K562 (cell line): ENCODE data around the gene PLS1. TPM values are rescaled to one million over a fixed set of nuclear protein-coding genes. Genes with fewer than 3 reads are reported as not detected.

ENCODE experiments used
- DMBX1 ChIP-seq: fragments of 250-450 bp; sonication (Bioruptor Pico); IDR thresholded peaks from 2 replicates; pipeline ENCODE4 v1.8.0; 2022; ENCODE audit warnings: inconsistent platforms, mild to moderate bottlenecking, moderate library complexity, borderline replicate concordance
- EGR1 ChIP-seq: fragments of 450-650 bp; conservative IDR thresholded peaks from 2 replicates; pipeline ENCODE4 v1.6.1; 2017; ENCODE audit warnings: mild to moderate bottlenecking
- EHMT2 ChIP-seq: fragments of 450-650 bp; IDR thresholded peaks from 2 replicates; pipeline ENCODE4 v1.6.1; 2018; ENCODE audit warnings: antibody characterized with exemption
- HEY1 ChIP-seq: fragments of 250-450 bp; sonication (Bioruptor Pico); IDR thresholded peaks from 2 replicates; pipeline ENCODE4 v1.5.0; 2020; ENCODE audit warnings: mild to moderate bottlenecking, moderate library complexity, borderline replicate concordance
- HLTF ChIP-seq: fragments of 450-650 bp; IDR thresholded peaks from 2 replicates; pipeline ENCODE4 v1.6.1; 2016
- HNRNPLL ChIP-seq: fragments of 200-400 bp; formaldehyde crosslinking; IDR thresholded peaks from 2 replicates; pipeline ENCODE4 v1.6.1; 2017; ENCODE audit warnings: low read length, low read depth, mild to moderate bottlenecking; ENCODE audit not compliant: poor library complexity, severe bottlenecking
- HSF4 ChIP-seq: fragments of 250-450 bp; sonication (Bioruptor Pico); IDR thresholded peaks from 2 replicates; pipeline ENCODE4 v2.1.2; 2022; ENCODE audit warnings: mild to moderate bottlenecking, moderate library complexity, borderline replicate concordance
- ID3 ChIP-seq, 2 experiments: fragments of 250-450 bp in 1 of 2; fragments of 450-650 bp in 1 of 2; sonication (Bioruptor Pico) in 1 of 2; IDR thresholded peaks; 2 replicates each; pipeline versions ENCODE4 v1.6.1 to v1.8.0; 2016 to 2021; ENCODE audit warnings: mild to moderate bottlenecking in 2 of 2, moderate library complexity in 2 of 2, missing compliant biosample characterization in 1 of 2, missing genetic modification characterization in 1 of 2
- KLF13 ChIP-seq: fragments of 450-650 bp; IDR thresholded peaks from 2 replicates; pipeline ENCODE4 v1.6.1; 2016; ENCODE audit warnings: missing genetic modification characterization, low read depth, mild to moderate bottlenecking, missing compliant biosample characterization, moderate library complexity, borderline replicate concordance
- KLF16 ChIP-seq: IDR thresholded peaks from 2 replicates; pipeline ENCODE4 v1.6.1; 2016; ENCODE audit warnings: antibody characterized with exemption
- PCBP1 ChIP-seq: fragments of 200-400 bp; formaldehyde crosslinking; IDR thresholded peaks from 2 replicates; pipeline ENCODE4 v1.6.1; 2018; ENCODE audit warnings: mild to moderate bottlenecking, low read depth, low read length; ENCODE audit not compliant: poor library complexity, severe bottlenecking
- RFX1 ChIP-seq: fragments of 450-650 bp; IDR thresholded peaks from 2 replicates; pipeline ENCODE4 v1.6.1; 2016; ENCODE audit warnings: mild to moderate bottlenecking, moderate library complexity
- TCF7L2 ChIP-seq: fragments of 150-350 bp; IDR thresholded peaks from 2 replicates; pipeline ENCODE4 v1.6.1; 2016; ENCODE audit warnings: low read depth, mild to moderate bottlenecking, low read length, moderate library complexity
- ZBTB49 ChIP-seq: sonication (generic); formaldehyde crosslinking; IDR thresholded peaks from 2 replicates; pipeline ENCODE4 v1.8.0; 2022; ENCODE audit warnings: missing genetic modification reagents, mild to moderate bottlenecking, borderline replicate concordance
- ZFX ChIP-seq: sonication (generic); formaldehyde crosslinking; IDR thresholded peaks from 2 replicates; pipeline ENCODE4 v1.8.0; 2022; ENCODE audit warnings: mild to moderate bottlenecking, missing genetic modification reagents, moderate library complexity
- ZNF12 ChIP-seq: sonication (generic); formaldehyde crosslinking; IDR thresholded peaks from 2 replicates; pipeline ENCODE4 v1.4.0; 2020; ENCODE audit warnings: mild to moderate bottlenecking, missing genetic modification reagents
- ZNF408 ChIP-seq: fragments of 250-450 bp; sonication (Bioruptor Pico); IDR thresholded peaks from 2 replicates; pipeline ENCODE4 v1.4.0; 2020; ENCODE audit warnings: low read depth, mild to moderate bottlenecking, moderate library complexity
- ZNF785 ChIP-seq: fragments of 250-450 bp; sonication (Bioruptor Pico); IDR thresholded peaks from 2 replicates; pipeline ENCODE4 v1.4.0; 2020; ENCODE audit warnings: mild to moderate bottlenecking
- ZNF79 ChIP-seq: fragments of 250-450 bp; sonication (Bioruptor Pico); IDR thresholded peaks from 2 replicates; pipeline ENCODE4 v1.4.0; 2020; ENCODE audit warnings: low read depth, mild to moderate bottlenecking, moderate library complexity
- polyA plus RNA-seq, 8 experiments: library from polyadenylated mRNA; depleted of rRNA in 4 of 8; stranded (reverse) in 5 of 8; unstranded in 3 of 8; fragments of >200 nt; fragmentation: Nextera tagmentation in 2 of 8; fragmentation: Illumina TruSeq in 1 of 8; extraction: Ambion mirVana in 2 of 8; extraction: Trizol in 1 of 8; gene quantifications; 2 replicates each; pipeline versions ENCODE4 v1.2.1 to v1.2.3, GENCODE V29; 2011 to 2014; ENCODE audit warnings: inconsistent platforms in 1 of 8, missing spikeins in 1 of 8
- total RNA-seq, 7 experiments: library from RNA; depleted of rRNA in 6 of 7; stranded (reverse); fragments of >200 nt in 6 of 7; fragmentation: Illumina TruSeq in 2 of 7; extraction: Trizol in 2 of 7; gene quantifications; 2 replicates each; pipeline versions ENCODE4 v1.2.1 to v1.2.3, GENCODE V29; 2011 to 2021; ENCODE audit warnings: low replicate concordance in 1 of 7
- TF ChIP-seq, protein P1 (sequence below), 2 experiments: IDR thresholded peaks; 2 replicates each; pipeline ENCODE4 v1.6.1; 2012; ENCODE audit warnings: improper control_type of control experiment in 2 of 2, low read depth in 2 of 2, low read length in 2 of 2, borderline replicate concordance in 1 of 2
- TF ChIP-seq, protein P2 (sequence below): fragments of 250-450 bp; sonication (Bioruptor Pico); IDR thresholded peaks from 2 replicates; pipeline ENCODE4 v1.4.0; 2020; ENCODE audit warnings: mild to moderate bottlenecking, moderate library complexity

PLS1 gene
- total and polyA plus RNA-seq, 9 of the 15 experiments (the other 6 are each of a cell fraction or from before 2014, with no cell fraction given), result 6.1 to 21.3 (median 13.0) TPM

DNA sequence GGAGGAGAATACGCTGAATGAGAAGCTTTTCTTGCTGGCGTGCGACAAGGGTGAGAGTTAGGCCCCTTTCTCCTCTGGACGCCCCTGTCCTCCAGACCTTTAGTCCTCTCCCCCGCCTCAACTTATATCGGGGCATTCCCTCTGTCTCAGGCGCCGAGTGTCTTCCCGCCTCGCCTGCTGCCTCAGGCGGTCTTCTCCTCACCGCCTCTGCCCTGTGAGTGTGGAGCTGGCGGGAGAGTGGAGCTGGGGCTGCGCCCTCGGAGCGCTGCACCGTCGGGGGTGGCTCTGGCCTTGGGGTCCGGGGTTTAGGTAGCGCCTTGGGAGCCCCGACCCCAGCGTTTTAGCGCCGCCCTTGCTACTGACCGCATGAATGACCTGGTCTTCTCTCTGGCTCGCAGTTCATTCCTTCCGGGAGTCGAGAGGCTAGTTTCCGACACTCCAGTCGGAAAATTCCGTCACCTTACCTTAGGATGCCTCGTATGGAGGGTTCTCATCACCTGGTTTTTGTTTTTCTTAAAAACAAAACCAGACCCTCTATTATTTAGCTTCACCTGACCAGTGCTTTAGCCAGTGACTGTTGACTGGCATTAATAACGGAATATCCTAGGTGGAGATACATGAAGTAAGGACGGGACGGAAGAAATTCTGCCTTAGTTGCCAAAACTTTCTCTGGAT is 128.6 kb downstream of the PLS1 start (continued):
- TF ChIP-seq ZBTB49 (no peak), RFX1 (no peak), DMBX1 (CRISPR knock-in tag) (no peak), ZNF79 (CRISPR knock-in tag) (no peak), HSF4 (CRISPR knock-in tag) (no peak), HEY1 (CRISPR knock-in tag) (no peak), KLF13 (tag) (no peak), ID3 (CRISPR knock-in tag; IDR thresholded peaks at IDR 0.05) (no peak), ID3 (tag; IDR thresholded peaks at IDR 0.05) (no peak), PCBP1 (no peak), ZNF12 (no peak), EHMT2 (no peak), EGR1 (0 out of 2 replicates have a peak, but pooled peaks have one; percentile 10), ZFX (CRISPR knock-in tag) (peak; percentile 72), ZNF785 (no peak), ZNF408 (CRISPR knock-in tag) (no peak), KLF16 (no peak), HLTF (no peak), TCF7L2 (no peak), HNRNPLL (no peak)
- TF ChIP-seq, protein P1, sequence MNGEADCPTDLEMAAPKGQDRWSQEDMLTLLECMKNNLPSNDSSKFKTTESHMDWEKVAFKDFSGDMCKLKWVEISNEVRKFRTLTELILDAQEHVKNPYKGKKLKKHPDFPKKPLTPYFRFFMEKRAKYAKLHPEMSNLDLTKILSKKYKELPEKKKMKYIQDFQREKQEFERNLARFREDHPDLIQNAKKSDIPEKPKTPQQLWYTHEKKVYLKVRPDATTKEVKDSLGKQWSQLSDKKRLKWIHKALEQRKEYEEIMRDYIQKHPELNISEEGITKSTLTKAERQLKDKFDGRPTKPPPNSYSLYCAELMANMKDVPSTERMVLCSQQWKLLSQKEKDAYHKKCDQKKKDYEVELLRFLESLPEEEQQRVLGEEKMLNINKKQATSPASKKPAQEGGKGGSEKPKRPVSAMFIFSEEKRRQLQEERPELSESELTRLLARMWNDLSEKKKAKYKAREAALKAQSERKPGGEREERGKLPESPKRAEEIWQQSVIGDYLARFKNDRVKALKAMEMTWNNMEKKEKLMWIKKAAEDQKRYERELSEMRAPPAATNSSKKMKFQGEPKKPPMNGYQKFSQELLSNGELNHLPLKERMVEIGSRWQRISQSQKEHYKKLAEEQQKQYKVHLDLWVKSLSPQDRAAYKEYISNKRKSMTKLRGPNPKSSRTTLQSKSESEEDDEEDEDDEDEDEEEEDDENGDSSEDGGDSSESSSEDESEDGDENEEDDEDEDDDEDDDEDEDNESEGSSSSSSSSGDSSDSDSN (IDR thresholded peaks at IDR 0.05; ENCODE audit: borderline replicate concordance in 1 of 2, low read depth in 2 of 2, low read length in 2 of 2), result peak; percentile 42 to 85; a peak in 2 of 4 replicates
- TF ChIP-seq, protein P2, sequence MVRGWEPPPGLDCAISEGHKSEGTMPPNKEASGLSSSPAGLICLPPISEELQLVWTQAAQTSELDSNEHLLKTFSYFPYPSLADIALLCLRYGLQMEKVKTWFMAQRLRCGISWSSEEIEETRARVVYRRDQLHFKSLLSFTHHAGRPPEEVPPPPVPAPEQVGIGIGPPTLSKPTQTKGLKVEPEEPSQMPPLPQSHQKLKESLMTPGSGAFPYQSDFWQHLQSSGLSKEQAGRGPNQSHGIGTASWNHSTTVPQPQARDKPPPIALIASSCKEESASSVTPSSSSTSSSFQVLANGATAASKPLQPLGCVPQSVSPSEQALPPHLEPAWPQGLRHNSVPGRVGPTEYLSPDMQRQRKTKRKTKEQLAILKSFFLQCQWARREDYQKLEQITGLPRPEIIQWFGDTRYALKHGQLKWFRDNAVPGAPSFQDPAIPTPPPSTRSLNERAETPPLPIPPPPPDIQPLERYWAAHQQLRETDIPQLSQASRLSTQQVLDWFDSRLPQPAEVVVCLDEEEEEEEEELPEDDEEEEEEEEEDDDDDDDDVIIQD (CRISPR knock-in tag), result no peak
